ENCODE results near the gene DNALI1. TPM values are rescaled to one million over a fixed set of nuclear protein-coding genes. Genes with fewer than 3 reads are reported as not detected.

The DNALI1 gene
- total and polyA plus RNA-seq, 4 donors = 17.8 to 48.5 (median 26.0) TPM

DNA sequence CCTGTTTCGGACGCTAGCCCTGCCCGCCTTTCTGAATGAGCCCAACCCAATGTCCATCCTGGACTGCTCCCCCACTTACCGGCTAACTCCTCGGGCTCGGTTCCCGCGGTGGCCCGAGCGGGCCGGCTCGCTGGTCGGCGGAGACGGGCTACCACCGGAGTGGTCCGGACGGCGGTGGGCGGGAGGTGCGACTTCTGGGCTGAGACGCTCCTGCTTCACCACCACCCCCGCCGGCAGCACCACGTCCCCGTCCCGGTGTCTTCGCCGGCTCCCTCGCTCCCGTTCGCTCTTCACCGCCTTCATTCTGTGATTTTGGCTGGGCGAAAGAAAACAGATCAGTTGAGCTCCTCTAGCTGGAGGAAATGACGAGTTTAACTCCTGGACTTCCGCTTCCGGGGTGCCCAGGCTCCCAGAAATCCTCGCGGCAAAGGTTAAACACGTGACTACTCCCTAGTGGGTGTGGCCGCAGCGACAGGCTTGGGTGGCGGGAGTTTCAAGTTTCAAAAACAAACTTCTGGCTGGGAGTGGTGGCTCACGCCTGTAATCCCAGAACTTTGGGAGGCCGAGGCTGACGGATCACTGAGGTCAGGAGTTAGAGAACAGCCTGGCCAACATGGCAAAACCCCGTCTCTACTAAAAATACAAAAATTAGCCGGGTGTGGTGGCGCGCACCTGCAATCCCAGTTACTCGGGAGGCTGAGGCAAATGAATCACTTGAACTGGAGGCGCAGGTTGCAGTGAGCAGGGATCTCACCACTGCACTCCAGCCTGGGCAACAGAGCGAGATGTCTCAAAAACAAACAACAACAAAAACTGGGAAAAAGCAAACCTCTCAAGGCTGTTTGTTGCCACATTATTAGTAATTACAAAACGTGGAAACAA lies 2.6 kb upstream of the DNALI1 start, which contains the start of gene SNIP1:
Gene SNIP1, minus strand, starts transcription at position 367 of the 882 bp plus-strand sequence. Its CDS starts 64 bp downstream, at position 303.
- DNase-seq (peak; percentile 94 to 96 (median 96)), ATAC-seq (ENCODE audit: insufficient read depth, low FRiP score) (peak; percentile 75)
- H3K9ac ChIP-seq (ENCODE audit: insufficient read depth in 1 of 2, low read length in 2 of 2) = peak within 1 kb of the TSS; percentile 78 to 90
- TF ChIP-seq, protein P1, sequence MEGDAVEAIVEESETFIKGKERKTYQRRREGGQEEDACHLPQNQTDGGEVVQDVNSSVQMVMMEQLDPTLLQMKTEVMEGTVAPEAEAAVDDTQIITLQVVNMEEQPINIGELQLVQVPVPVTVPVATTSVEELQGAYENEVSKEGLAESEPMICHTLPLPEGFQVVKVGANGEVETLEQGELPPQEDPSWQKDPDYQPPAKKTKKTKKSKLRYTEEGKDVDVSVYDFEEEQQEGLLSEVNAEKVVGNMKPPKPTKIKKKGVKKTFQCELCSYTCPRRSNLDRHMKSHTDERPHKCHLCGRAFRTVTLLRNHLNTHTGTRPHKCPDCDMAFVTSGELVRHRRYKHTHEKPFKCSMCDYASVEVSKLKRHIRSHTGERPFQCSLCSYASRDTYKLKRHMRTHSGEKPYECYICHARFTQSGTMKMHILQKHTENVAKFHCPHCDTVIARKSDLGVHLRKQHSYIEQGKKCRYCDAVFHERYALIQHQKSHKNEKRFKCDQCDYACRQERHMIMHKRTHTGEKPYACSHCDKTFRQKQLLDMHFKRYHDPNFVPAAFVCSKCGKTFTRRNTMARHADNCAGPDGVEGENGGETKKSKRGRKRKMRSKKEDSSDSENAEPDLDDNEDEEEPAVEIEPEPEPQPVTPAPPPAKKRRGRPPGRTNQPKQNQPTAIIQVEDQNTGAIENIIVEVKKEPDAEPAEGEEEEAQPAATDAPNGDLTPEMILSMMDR (IDR thresholded peaks at IDR 0.05; ENCODE audit: control extremely low read depth, extremely low read depth) = no peak
- no peaks in the 10 kb centered on the region for H3K27me3 ChIP-seq (ENCODE audit: control insufficient read depth in 3 of 3, insufficient read depth in 3 of 3, low read length in 2 of 3)
- H3K4me3 ChIP-seq = peak within 1 kb of the TSS; percentile 98
- WGBS, 2 donors = 14% methylated on average over 54 of the region's 54 CpGs
- peaks cover 0 to 12% (median 6%) of the 10 kb centered on the region in 4 donors for H3K36me3 ChIP-seq (ENCODE audit: control insufficient read depth in 4 of 4, insufficient read depth in 4 of 4, low read length in 4 of 4)
- H3K27ac ChIP-seq (ENCODE audit: low read depth in 1 of 2, low read length in 1 of 2) = peak within 1 kb of the TSS; percentile 87 to 92
- no peaks in the 10 kb centered on the region for H3K9me3 ChIP-seq (ENCODE audit: control insufficient read depth in 4 of 4, insufficient read depth in 3 of 4, low read length in 3 of 4)
- H3K4me1 ChIP-seq (ENCODE audit: control insufficient read depth in 5 of 5, insufficient read depth in 5 of 5, low read length in 5 of 5) = peaks cover 5 to 28% (median 7%) of the 10 kb centered on the region in 5 donors

DNA sequence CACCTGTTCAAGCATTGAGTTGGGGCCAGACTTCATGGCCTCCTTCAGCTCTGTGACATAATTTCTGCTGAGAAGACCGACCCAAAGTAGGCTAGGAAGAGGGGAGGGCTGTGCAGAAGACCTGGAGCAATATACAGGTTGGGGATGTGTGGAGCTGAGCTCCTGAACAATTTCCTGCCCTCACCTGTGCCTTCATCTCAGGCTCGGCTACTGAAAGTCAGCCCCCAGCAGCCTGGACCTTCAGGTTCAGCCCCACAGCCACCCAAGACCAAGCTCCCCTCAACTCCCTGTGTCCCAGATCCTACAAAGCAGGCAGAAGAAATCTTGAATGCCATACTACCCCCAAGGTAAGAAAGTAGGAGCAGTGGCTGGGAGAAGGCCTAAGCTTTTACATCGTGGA lies 662 bp downstream of the DNALI1 start:
- 70 to 81% methylated on average over 3 of the region's 3 CpGs for WGBS, 2 donors
- DNase-seq (no peak), ATAC-seq (ENCODE audit: insufficient read depth, low FRiP score) (no peak)

DNA sequence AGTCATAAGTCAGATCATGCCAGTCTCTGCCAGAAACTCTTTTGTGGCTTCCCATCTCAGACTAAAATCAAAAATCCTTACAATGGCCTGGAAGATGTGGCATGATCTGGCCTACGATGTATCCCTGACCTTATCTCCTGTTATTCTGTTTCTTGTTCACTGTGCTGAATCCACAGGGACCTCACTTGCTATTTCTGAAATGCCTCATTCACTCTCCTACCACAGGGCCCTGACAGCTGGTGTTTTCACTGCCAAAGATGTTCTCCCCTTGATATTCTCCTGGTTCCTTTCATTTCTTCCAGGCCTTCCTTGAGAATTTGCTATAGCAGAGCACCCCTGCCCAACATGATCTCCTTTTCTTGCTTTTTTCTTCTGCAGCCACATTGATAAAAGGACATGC lies 1.7 kb downstream of the DNALI1 start:
- TF ChIP-seq, protein P1 (IDR thresholded peaks at IDR 0.05; ENCODE audit: control extremely low read depth, extremely low read depth) = no peak
- no peak for DNase-seq
- ATAC-seq (ENCODE audit: insufficient read depth, low FRiP score) = no peak
- WGBS, 2 donors = 92 to 93% methylated on average over 1 of the region's 1 CpG
- Histone ChIP-seq H3K36me3 (ENCODE audit: control insufficient read depth in 4 of 4, insufficient read depth in 4 of 4, low read length in 4 of 4) (peaks cover 0 to 9% (median 8%) of the 10 kb centered on the region in 4 donors), H3K9ac (ENCODE audit: insufficient read depth in 1 of 2, low read length in 2 of 2) (no peak overlapping the region), H3K4me1 (ENCODE audit: control insufficient read depth in 5 of 5, insufficient read depth in 5 of 5, low read length in 5 of 5) (peaks cover 0 to 17% (median 2%) of the 10 kb centered on the region in 5 donors), H3K27me3 (ENCODE audit: control insufficient read depth in 3 of 3, insufficient read depth in 3 of 3, low read length in 2 of 3) (no peaks in the 10 kb centered on the region), H3K9me3 (ENCODE audit: control insufficient read depth in 4 of 4, insufficient read depth in 3 of 4, low read length in 3 of 4) (no peaks in the 10 kb centered on the region), H3K27ac (ENCODE audit: low read depth in 1 of 2, low read length in 1 of 2) (no peak overlapping the region), H3K4me3 (no peak overlapping the region)

More for the DNA sequence above, 662 bp downstream of the DNALI1 start:
- H3K27ac ChIP-seq (ENCODE audit: low read depth in 1 of 2, low read length in 1 of 2) = peak overlapping the region in 1 of 2 donors; percentile 63
- H3K4me3 ChIP-seq = no peak overlapping the region
- H3K4me1 ChIP-seq (ENCODE audit: control insufficient read depth in 5 of 5, insufficient read depth in 5 of 5, low read length in 5 of 5) = peaks cover 5 to 27% (median 7%) of the 10 kb centered on the region in 5 donors
- H3K27me3 ChIP-seq (ENCODE audit: control insufficient read depth in 3 of 3, insufficient read depth in 3 of 3, low read length in 2 of 3) = no peaks in the 10 kb centered on the region
- H3K36me3 ChIP-seq (ENCODE audit: control insufficient read depth in 4 of 4, insufficient read depth in 4 of 4, low read length in 4 of 4) = peaks cover 0 to 9% (median 7%) of the 10 kb centered on the region in 4 donors
- peak overlapping the region; percentile 50 to 91 for H3K9ac ChIP-seq (ENCODE audit: insufficient read depth in 1 of 2, low read length in 2 of 2)
- TF ChIP-seq, protein P1 (IDR thresholded peaks at IDR 0.05; ENCODE audit: control extremely low read depth, extremely low read depth) = no peak
- H3K9me3 ChIP-seq (ENCODE audit: control insufficient read depth in 4 of 4, insufficient read depth in 3 of 4, low read length in 3 of 4) = no peaks in the 10 kb centered on the region

Data from lung (tissue), 12 donors.